ENCODE measurements around the gene RNF223. TPM values are rescaled to one million over a fixed set of nuclear protein-coding genes. Genes with fewer than 3 reads are reported as not detected.
"Not testable (repeated sequence)": the region's sequence is repeated elsewhere in the genome, so short reads cannot be mapped to it uniquely, and the experiment has no call there.

Gene RNF223
- total RNA-seq, 4 donors from 2014 or later, result not detected

GRCh38 chr1:1081311-1082238, 7.5 kb upstream of the RNF223 start:
- 94% methylated on average over 32 of the region's 52 CpGs for WGBS
- DNase-seq (ENCODE audit: extremely low spot score), result no peak
- TF ChIP-seq POLR2AphosphoS5 (IDR thresholded peaks at IDR 0.05) (no peak), POLR2A (IDR thresholded peaks at IDR 0.05; ENCODE audit: low read depth) (no peak)
- Histone ChIP-seq H3K4me3 (no peak overlapping the region), H3K9me3 (no peaks in the 10 kb centered on the region), H3K27ac (replicated peaks in 1 of 4) (no peak overlapping the region), H3K27me3 (peaks cover 0 to 21% (median 0%) of the 10 kb centered on the region in 4 donors), H3K4me1 (peaks cover 12 to 16% (median 14%) of the 10 kb centered on the region in 4 donors), H3K36me3 (peaks cover 0 to 31% (median 16%) of the 10 kb centered on the region in 4 donors)
- intact Hi-C loops (cut with DNase I), result no loop called here

- 44% methylated on average over 7 of the region's 9 CpGs for WGBS
- intact Hi-C loops (cut with DNase I), result no loop called here
- Histone ChIP-seq H3K27ac (replicated peaks in 1 of 4) (no peak overlapping the region), H3K4me3 (no peak overlapping the region), H3K27me3 (peaks cover 0 to 22% (median 0%) of the 10 kb centered on the region in 4 donors), H3K36me3 (peaks cover 0 to 27% (median 13%) of the 10 kb centered on the region in 4 donors), H3K9me3 (no peaks in the 10 kb centered on the region), H3K4me1 (peaks cover 12 to 16% (median 14%) of the 10 kb centered on the region in 4 donors)
- TF ChIP-seq POLR2AphosphoS5 (IDR thresholded peaks at IDR 0.05) (no peak), EP300 (IDR thresholded peaks at IDR 0.05) (no peak), POLR2A (IDR thresholded peaks at IDR 0.05; ENCODE audit: low read depth) (no peak)
- TF ChIP-seq, protein P1, sequence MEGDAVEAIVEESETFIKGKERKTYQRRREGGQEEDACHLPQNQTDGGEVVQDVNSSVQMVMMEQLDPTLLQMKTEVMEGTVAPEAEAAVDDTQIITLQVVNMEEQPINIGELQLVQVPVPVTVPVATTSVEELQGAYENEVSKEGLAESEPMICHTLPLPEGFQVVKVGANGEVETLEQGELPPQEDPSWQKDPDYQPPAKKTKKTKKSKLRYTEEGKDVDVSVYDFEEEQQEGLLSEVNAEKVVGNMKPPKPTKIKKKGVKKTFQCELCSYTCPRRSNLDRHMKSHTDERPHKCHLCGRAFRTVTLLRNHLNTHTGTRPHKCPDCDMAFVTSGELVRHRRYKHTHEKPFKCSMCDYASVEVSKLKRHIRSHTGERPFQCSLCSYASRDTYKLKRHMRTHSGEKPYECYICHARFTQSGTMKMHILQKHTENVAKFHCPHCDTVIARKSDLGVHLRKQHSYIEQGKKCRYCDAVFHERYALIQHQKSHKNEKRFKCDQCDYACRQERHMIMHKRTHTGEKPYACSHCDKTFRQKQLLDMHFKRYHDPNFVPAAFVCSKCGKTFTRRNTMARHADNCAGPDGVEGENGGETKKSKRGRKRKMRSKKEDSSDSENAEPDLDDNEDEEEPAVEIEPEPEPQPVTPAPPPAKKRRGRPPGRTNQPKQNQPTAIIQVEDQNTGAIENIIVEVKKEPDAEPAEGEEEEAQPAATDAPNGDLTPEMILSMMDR (IDR thresholded peaks at IDR 0.05), result no peak
- no peak for DNase-seq (ENCODE audit: extremely low spot score)
Measured at GRCh38 chr1:1080951-1081310, 6.8 kb upstream of the RNF223 start.

- WGBS, result 8% methylated on average over 16 of the region's 23 CpGs
- DNase-seq (ENCODE audit: extremely low spot score), result no peak
- H3K9me3 ChIP-seq, result no peaks in the 10 kb centered on the region
Measured at GRCh38 chr1:1080122-1080757, 6.1 kb upstream of the RNF223 start.

DNA sequence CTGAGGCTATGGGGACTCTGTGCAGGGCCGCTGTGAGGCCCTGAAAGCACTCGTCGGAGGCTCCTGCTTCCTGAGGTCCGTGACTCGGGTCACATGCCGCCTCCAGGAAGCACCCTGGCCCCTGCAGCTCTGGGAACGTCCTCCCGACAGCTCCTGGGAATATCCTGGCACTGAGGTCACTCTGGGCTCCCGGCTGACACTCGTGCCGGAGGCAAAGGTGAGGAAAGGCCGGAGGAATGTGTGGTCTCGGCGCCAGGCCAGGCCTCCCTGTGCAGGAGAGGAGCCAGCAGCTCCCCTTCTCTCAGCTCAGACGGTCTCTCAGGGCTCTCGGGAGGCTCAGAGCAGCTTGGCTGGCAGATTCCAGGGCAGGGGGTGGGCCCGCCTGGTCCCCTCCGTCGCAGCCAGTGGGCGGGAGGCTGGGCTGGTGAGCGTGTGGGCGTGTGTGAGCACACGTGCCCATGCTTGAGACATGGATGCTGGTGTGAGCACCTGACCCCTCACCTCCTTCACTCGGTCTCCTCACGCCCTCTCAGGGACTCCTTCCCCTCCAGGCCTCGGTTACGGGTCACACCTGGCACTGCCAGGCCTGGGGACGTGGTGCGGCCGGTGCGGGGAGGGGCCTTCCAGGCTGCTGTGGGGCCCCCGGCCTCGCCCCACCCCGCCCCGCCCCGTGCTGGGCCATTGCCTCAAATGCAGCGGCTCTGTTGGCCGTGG, 5.5 kb upstream of the RNF223 start:
- 1% methylated on average over 18 of the region's 38 CpGs for WGBS
- Histone ChIP-seq H3K9me3 (no peaks in the 10 kb centered on the region), H3K36me3 (peaks cover 0 to 21% (median 11%) of the 10 kb centered on the region in 4 donors), H3K27ac (replicated peaks in 1 of 4) (peak overlapping the region in 1 of 4 donors; percentile 55), H3K4me1 (peaks cover 12 to 16% (median 14%) of the 10 kb centered on the region in 4 donors), H3K27me3 (peaks cover 0 to 36% (median 6%) of the 10 kb centered on the region in 4 donors), H3K4me3 (peak overlapping the region; percentile 42 to 49 (median 48))
- no peak for DNase-seq (ENCODE audit: extremely low spot score)
- TF ChIP-seq EP300 (IDR thresholded peaks at IDR 0.05), result no peak
- peak in 1 of 2 donors; percentile 60 for TF ChIP-seq POLR2AphosphoS5 (IDR thresholded peaks at IDR 0.05)
- intact Hi-C loops (cut with DNase I), result no loop called here

More at GRCh38 chr1:1080122-1080757, 6.1 kb upstream of the RNF223 start:
- intact Hi-C loops (cut with DNase I), result no loop called here
- H3K27me3 ChIP-seq, result peaks cover 0 to 29% (median 0%) of the 10 kb centered on the region in 4 donors
- peaks cover 0 to 22% (median 12%) of the 10 kb centered on the region in 4 donors for H3K36me3 ChIP-seq
- H3K4me3 ChIP-seq, result peak overlapping the region; percentile 42 to 49 (median 48)
- TF ChIP-seq, protein P1 (IDR thresholded peaks at IDR 0.05), result no peak
- no peak for TF ChIP-seq EP300 (IDR thresholded peaks at IDR 0.05)
- TF ChIP-seq POLR2AphosphoS5 (IDR thresholded peaks at IDR 0.05), result peak in 1 of 2 donors; percentile 4
- TF ChIP-seq POLR2A (IDR thresholded peaks at IDR 0.05; ENCODE audit: low read depth), result no peak
- H3K4me1 ChIP-seq, result peaks cover 12 to 16% (median 14%) of the 10 kb centered on the region in 4 donors
- H3K27ac ChIP-seq (replicated peaks in 1 of 4), result peak overlapping the region in 1 of 4 donors; percentile 55

DNA sequence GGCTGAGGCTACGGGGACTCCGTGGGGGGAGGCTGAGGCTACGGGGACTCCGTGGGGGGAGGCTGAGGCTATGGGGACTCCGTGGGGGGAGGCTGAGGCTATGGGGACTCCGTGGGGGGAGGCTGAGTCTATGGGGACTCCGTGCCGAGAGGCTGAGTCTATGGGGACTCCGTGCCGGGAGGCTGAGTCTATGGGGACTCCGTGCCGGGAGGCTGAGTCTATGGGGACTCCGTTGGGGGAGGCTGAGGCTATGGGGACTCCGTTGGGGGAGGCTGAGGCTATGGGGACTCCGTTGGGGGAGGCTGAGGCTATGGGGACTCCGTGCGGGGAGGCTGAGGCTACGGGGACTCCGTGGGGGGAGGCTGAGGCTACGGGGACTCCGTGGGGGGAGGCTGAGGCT, 3.3 kb upstream of the RNF223 start:
- intact Hi-C loops (cut with DNase I); H3K9me3 ChIP-seq; H3K36me3 ChIP-seq; H3K27ac ChIP-seq (replicated peaks in 1 of 4); DNase-seq (ENCODE audit: extremely low spot score); H3K4me3 ChIP-seq: not testable (repeated sequence)
- no CpG with 5 or more reads among the region's 21 CpGs for WGBS
- peaks cover 12 to 16% (median 14%) of the 10 kb centered on the region in 4 donors for H3K4me1 ChIP-seq
- H3K27me3 ChIP-seq, result peaks cover 0 to 58% (median 16%) of the 10 kb centered on the region in 4 donors

Data from esophagus muscularis mucosa (tissue), 4 donors.